GM12878 (cell line): ENCODE results near the gene CSH1. TPM values are rescaled to one million over a fixed set of nuclear protein-coding genes. Genes with fewer than 3 reads are reported as not detected.

Experiments used
- BHLHE40 ChIP-seq, 2 experiments: fragments of 450-650 bp in 1 of 2; IDR thresholded peaks; 2 replicates each; pipeline ENCODE4 v1.6.1; 2011 to 2017; ENCODE audit warnings: low read depth in 2 of 2, borderline replicate concordance in 1 of 2, improper control_type of control experiment in 1 of 2, low read length in 1 of 2, mild to moderate bottlenecking in 1 of 2
- GABPA ChIP-seq: IDR thresholded peaks from 2 replicates; pipeline ENCODE4 v1.6.1; 2014; ENCODE audit warnings: antibody characterized with exemption, low read depth, mild to moderate bottlenecking, inconsistent platforms
- IRF4 ChIP-seq: IDR thresholded peaks from 2 replicates; pipeline ENCODE4 v1.6.1; 2011; ENCODE audit warnings: low read depth, low read length
- IRF5 ChIP-seq: fragments of 450-650 bp; IDR thresholded peaks from 2 replicates; pipeline ENCODE4 v1.6.1; 2017; ENCODE audit warnings: borderline replicate concordance
- JUND ChIP-seq: IDR thresholded peaks from 2 replicates; pipeline ENCODE4 v1.6.1; 2012; ENCODE audit warnings: low read depth, mild to moderate bottlenecking, low read length, improper control_type of control experiment, moderate library complexity
- NR2C1 ChIP-seq: fragments of 450-650 bp; IDR thresholded peaks from 2 replicates; pipeline ENCODE4 v1.6.1; 2017; ENCODE audit warnings: antibody characterized with exemption, mild to moderate bottlenecking, moderate library complexity
- PBX3 ChIP-seq: IDR thresholded peaks from 2 replicates; pipeline ENCODE4 v1.6.1; 2011; ENCODE audit warnings: mild to moderate bottlenecking, low read depth, low read length, moderate library complexity; ENCODE audit not compliant: insufficient replicate concordance
- RELA ChIP-seq: fragments of 450-650 bp; IDR thresholded peaks from 2 replicates; pipeline ENCODE4 v1.8.0; 2014; ENCODE audit warnings: borderline replicate concordance; ENCODE audit not compliant: partially characterized antibody
- SKIL ChIP-seq: fragments of 450-650 bp; IDR thresholded peaks from 2 replicates; pipeline ENCODE4 v1.6.1; 2017; ENCODE audit warnings: mild to moderate bottlenecking, low read depth, inconsistent platforms; ENCODE audit not compliant: poor library complexity, severe bottlenecking
- STAT1 ChIP-seq: fragments of 450-650 bp; conservative IDR thresholded peaks from 2 replicates; pipeline ENCODE4 v1.6.1; 2014; ENCODE audit warnings: antibody characterized with exemption, mild to moderate bottlenecking
- TBL1XR1 ChIP-seq: IDR thresholded peaks from 2 replicates; pipeline ENCODE4 v1.6.1; 2012; ENCODE audit warnings: low read depth, low read length, improper control_type of control experiment
- TCF3 ChIP-seq: IDR thresholded peaks from 2 replicates; pipeline ENCODE4 v1.6.1; 2012; ENCODE audit warnings: low read depth, mild to moderate bottlenecking, low read length, borderline replicate concordance; ENCODE audit not compliant: insufficient read depth
- ZNF24 ChIP-seq: fragments of 450-650 bp; IDR thresholded peaks from 2 replicates; pipeline ENCODE4 v1.6.1; 2017; ENCODE audit warnings: antibody characterized with exemption, mild to moderate bottlenecking
- ZNF384 ChIP-seq: IDR thresholded peaks from 2 replicates; pipeline ENCODE4 v1.6.1; 2012; ENCODE audit warnings: low read depth, mild to moderate bottlenecking, low read length, improper control_type of control experiment, borderline replicate concordance
- polyA plus RNA-seq, 11 experiments: library from polyadenylated mRNA; depleted of rRNA in 4 of 11; unstranded in 6 of 11; stranded (reverse) in 5 of 11; fragments of >200 nt; fragmentation: Nextera tagmentation in 4 of 11; fragmentation: Illumina TruSeq in 1 of 11; extraction: Ambion mirVana in 4 of 11; extraction: Trizol in 1 of 11; gene quantifications; 1 replicate in 1 of 11; 2 replicates in 10 of 11; pipeline versions ENCODE4 v1.2.1 to v1.2.3, GENCODE V29; 2011 to 2016; ENCODE audit warnings: inconsistent platforms in 2 of 11, missing spikeins in 2 of 11, low read depth in 1 of 11
- total RNA-seq, 4 experiments: library from RNA; depleted of rRNA in 3 of 4; stranded (reverse); fragments of >200 nt in 3 of 4; fragmentation: Illumina TruSeq in 1 of 4; extraction: Trizol in 1 of 4; gene quantifications; 2 replicates each; pipeline versions ENCODE4 v1.2.1 to v1.2.3, GENCODE V29; 2013 to 2021
- TF ChIP-seq, protein P1 (sequence below): fragments of 150-350 bp; IDR thresholded peaks from 2 replicates; pipeline ENCODE4 v1.6.1; 2016; ENCODE audit warnings: low read depth, low read length
- TF ChIP-seq, protein P2 (sequence below): fragments of 450-650 bp; IDR thresholded peaks from 2 replicates; pipeline ENCODE4 v1.6.1; 2016; ENCODE audit warnings: mild to moderate bottlenecking, moderate library complexity, borderline replicate concordance

CSH1 gene
- total and polyA plus RNA-seq, 10 of the 15 experiments (the other 5 are each of a cell fraction or from before 2014, with no cell fraction given): not detected

GRCh38 chr17:63848834-63849689 lies 47.3 kb downstream of the CSH1 start (continued):
- TF ChIP-seq, protein P1, sequence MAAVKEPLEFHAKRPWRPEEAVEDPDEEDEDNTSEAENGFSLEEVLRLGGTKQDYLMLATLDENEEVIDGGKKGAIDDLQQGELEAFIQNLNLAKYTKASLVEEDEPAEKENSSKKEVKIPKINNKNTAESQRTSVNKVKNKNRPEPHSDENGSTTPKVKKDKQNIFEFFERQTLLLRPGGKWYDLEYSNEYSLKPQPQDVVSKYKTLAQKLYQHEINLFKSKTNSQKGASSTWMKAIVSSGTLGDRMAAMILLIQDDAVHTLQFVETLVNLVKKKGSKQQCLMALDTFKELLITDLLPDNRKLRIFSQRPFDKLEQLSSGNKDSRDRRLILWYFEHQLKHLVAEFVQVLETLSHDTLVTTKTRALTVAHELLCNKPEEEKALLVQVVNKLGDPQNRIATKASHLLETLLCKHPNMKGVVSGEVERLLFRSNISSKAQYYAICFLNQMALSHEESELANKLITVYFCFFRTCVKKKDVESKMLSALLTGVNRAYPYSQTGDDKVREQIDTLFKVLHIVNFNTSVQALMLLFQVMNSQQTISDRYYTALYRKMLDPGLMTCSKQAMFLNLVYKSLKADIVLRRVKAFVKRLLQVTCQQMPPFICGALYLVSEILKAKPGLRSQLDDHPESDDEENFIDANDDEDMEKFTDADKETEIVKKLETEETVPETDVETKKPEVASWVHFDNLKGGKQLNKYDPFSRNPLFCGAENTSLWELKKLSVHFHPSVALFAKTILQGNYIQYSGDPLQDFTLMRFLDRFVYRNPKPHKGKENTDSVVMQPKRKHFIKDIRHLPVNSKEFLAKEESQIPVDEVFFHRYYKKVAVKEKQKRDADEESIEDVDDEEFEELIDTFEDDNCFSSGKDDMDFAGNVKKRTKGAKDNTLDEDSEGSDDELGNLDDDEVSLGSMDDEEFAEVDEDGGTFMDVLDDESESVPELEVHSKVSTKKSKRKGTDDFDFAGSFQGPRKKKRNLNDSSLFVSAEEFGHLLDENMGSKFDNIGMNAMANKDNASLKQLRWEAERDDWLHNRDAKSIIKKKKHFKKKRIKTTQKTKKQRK: no peak
- TF ChIP-seq TCF3 (no peak), SKIL (peak; percentile 91), JUND (peak; percentile 97), GABPA (no peak), ZNF384 (no peak), IRF5 (no peak), ZNF24 (no peak), STAT1 (peak; percentile 5; the same call in 1 of the 2 replicates), RELA (peak; percentile 24), NR2C1 (no peak), BHLHE40 (IDR thresholded peaks at IDR 0.05; ENCODE audit: borderline replicate concordance in 1 of 2, low read depth in 2 of 2, low read length in 1 of 2) (peak; percentile 96 to 98), IRF4 (no peak), PBX3 (no peak), TBL1XR1 (no peak)
- TF ChIP-seq, protein P2, sequence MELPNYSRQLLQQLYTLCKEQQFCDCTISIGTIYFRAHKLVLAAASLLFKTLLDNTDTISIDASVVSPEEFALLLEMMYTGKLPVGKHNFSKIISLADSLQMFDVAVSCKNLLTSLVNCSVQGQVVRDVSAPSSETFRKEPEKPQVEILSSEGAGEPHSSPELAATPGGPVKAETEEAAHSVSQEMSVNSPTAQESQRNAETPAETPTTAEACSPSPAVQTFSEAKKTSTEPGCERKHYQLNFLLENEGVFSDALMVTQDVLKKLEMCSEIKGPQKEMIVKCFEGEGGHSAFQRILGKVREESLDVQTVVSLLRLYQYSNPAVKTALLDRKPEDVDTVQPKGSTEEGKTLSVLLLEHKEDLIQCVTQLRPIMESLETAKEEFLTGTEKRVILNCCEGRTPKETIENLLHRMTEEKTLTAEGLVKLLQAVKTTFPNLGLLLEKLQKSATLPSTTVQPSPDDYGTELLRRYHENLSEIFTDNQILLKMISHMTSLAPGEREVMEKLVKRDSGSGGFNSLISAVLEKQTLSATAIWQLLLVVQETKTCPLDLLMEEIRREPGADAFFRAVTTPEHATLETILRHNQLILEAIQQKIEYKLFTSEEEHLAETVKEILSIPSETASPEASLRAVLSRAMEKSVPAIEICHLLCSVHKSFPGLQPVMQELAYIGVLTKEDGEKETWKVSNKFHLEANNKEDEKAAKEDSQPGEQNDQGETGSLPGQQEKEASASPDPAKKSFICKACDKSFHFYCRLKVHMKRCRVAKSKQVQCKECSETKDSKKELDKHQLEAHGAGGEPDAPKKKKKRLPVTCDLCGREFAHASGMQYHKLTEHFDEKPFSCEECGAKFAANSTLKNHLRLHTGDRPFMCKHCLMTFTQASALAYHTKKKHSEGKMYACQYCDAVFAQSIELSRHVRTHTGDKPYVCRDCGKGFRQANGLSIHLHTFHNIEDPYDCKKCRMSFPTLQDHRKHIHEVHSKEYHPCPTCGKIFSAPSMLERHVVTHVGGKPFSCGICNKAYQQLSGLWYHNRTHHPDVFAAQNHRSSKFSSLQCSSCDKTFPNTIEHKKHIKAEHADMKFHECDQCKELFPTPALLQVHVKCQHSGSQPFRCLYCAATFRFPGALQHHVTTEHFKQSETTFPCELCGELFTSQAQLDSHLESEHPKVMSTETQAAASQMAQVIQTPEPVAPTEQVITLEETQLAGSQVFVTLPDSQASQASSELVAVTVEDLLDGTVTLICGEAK: no peak
